GM19463 (cell line): ENCODE measurements around the gene ZSWIM5.
"Not testable (repeated sequence)": the region's sequence is repeated elsewhere in the genome, so short reads cannot be mapped to it uniquely, and the experiment has no call there.

Experiments
- ATAC-seq: cut with Tn5 transposase; IDR thresholded peaks from one replicate; pipeline ENCODE4 v1.9.1; 2021; ENCODE audit warnings: mild to moderate bottlenecking, moderate library complexity; ENCODE audit not compliant: unreplicated experiment

ZSWIM5 gene

GRCh38 chr1:45097944-45098343 is 108.5 kb downstream of the ZSWIM5 start:
- ATAC-seq = no peak

GRCh38 chr1:45097079-45097478 is 109.3 kb downstream of the ZSWIM5 start:
- no peak for ATAC-seq

- no peak for ATAC-seq
Measured at GRCh38 chr1:45095450-45095849, 111.0 kb downstream of the ZSWIM5 start.

GRCh38 chr1:45094371-45094770 is 112.0 kb downstream of the ZSWIM5 start:
- not testable (repeated sequence) for ATAC-seq

GRCh38 chr1:45093334-45093733 is 113.1 kb downstream of the ZSWIM5 start:
- no peak for ATAC-seq

- no peak for ATAC-seq
Measured at GRCh38 chr1:45089711-45090110, 116.7 kb downstream of the ZSWIM5 start.

- no peak for ATAC-seq
Measured at GRCh38 chr1:45084562-45084961, 121.8 kb downstream of the ZSWIM5 start.

- ATAC-seq = no peak
Measured at GRCh38 chr1:45079533-45079932, 126.9 kb downstream of the ZSWIM5 start.

GRCh38 chr1:45076959-45077358 is 129.4 kb downstream of the ZSWIM5 start:
- not testable (repeated sequence) for ATAC-seq

- no peak for ATAC-seq
Measured at GRCh38 chr1:45071567-45071966, 134.8 kb downstream of the ZSWIM5 start.

- ATAC-seq = no peak
Measured at GRCh38 chr1:45067806-45068205, 138.6 kb downstream of the ZSWIM5 start.

- no peak for ATAC-seq
Measured at GRCh38 chr1:45065083-45065482, 141.3 kb downstream of the ZSWIM5 start.

GRCh38 chr1:45062463-45062862 is 143.9 kb downstream of the ZSWIM5 start:
- not testable (repeated sequence) for ATAC-seq

GRCh38 chr1:45059829-45060228 is 146.6 kb downstream of the ZSWIM5 start:
- no peak for ATAC-seq

- no peak for ATAC-seq
Measured at GRCh38 chr1:45057542-45057941, 148.9 kb downstream of the ZSWIM5 start.

GRCh38 chr1:45051005-45051772 is 155.2 kb downstream of the ZSWIM5 start:
- ATAC-seq = no peak

GRCh38 chr1:45047032-45047431 is 159.4 kb downstream of the ZSWIM5 start:
- no peak for ATAC-seq

GRCh38 chr1:45044916-45045315 is 161.5 kb downstream of the ZSWIM5 start:
- ATAC-seq = no peak

- no peak for ATAC-seq
Measured at GRCh38 chr1:45043094-45043493, 163.3 kb downstream of the ZSWIM5 start.

- ATAC-seq = no peak
Measured at GRCh38 chr1:45040297-45040696, 166.1 kb downstream of the ZSWIM5 start.

- no peak for ATAC-seq
Measured at GRCh38 chr1:45038661-45039364, 167.6 kb downstream of the ZSWIM5 start.

- no peak for ATAC-seq
Measured at GRCh38 chr1:45038240-45038639, 168.2 kb downstream of the ZSWIM5 start.
